IMR-90 (cell line): ENCODE measurements around the gene ARL5C. TPM values are rescaled to one million over a fixed set of nuclear protein-coding genes. Genes with fewer than 3 reads are reported as not detected.
A peak's percentile ranks its signal among the peaks of the same experiment; 100 is the strongest.

ENCODE experiments used
- ATAC-seq: fragments of 200-7000 bp; cut with Tn5 transposase; 2 replicates; pipeline ENCODE4 v1.9.1; 2020; ENCODE audit warnings: low read depth, mild to moderate bottlenecking, moderate library complexity
- BruUV-seq: library from RNA; stranded (reverse); fragments of 400-500 nt; replicated peaks from 2 replicates; lab custom pipeline; 2021; lab: Mats Ljungman, UMichigan
- CTCF ChIA-PET: fragments of 300-600 bp; formaldehyde crosslinking; extraction: SDS; loops from one replicate; lab custom pipeline; 2021; ENCODE audit warnings: antibody characterized with exemption; lab: Yijun Ruan, JAX
- POLR2A ChIA-PET: fragments of 300-600 bp; sonication (Branson Sonifier 250); formaldehyde crosslinking; loops from one replicate; lab custom pipeline; 2022; ENCODE audit warnings: antibody characterized with exemption; ENCODE audit not compliant: unreplicated experiment; lab: Charles Lee
- DNase-seq: peaks from one replicate; pipeline ENCODE4 v3.0.0; 2013
- H2AFZ ChIP-seq: replicated peaks from 2 replicates; pipeline ENCODE3; 2013; ENCODE audit warnings: low read length, mild to moderate bottlenecking; ENCODE audit not compliant: poor library complexity
- H2AK5ac ChIP-seq: 2 replicates; pipeline ENCODE4 v1.6.1; 2013; ENCODE audit warnings: low read depth, low read length, inconsistent platforms
- H2AK9ac ChIP-seq: replicated peaks from 2 replicates; pipeline ENCODE3; 2013; ENCODE audit warnings: mild to moderate bottlenecking, low read depth, low read length, moderate library complexity; ENCODE audit not compliant: poor library complexity
- H2BK120ac ChIP-seq: 2 replicates; pipeline ENCODE4 v1.6.1; 2013; ENCODE audit warnings: low read depth, low read length, inconsistent platforms
- H2BK15ac ChIP-seq: 3 replicates; pipeline ENCODE4 v1.6.1; 2013; ENCODE audit warnings: low read depth, low read length, inconsistent platforms
- H2BK20ac ChIP-seq: 2 replicates; pipeline ENCODE4 v1.6.1; 2013; ENCODE audit warnings: low read depth, mild to moderate bottlenecking, inconsistent platforms, low read length, moderate library complexity
- H2BK5ac ChIP-seq: 2 replicates; pipeline ENCODE4 v1.6.1; 2013; ENCODE audit warnings: mild to moderate bottlenecking, low read depth, low read length, inconsistent platforms; ENCODE audit not compliant: poor library complexity, severe bottlenecking
- H3K14ac ChIP-seq: replicated peaks from 2 replicates; pipeline ENCODE4 v1.6.1; 2013; ENCODE audit warnings: low read depth, low read length, inconsistent platforms
- H3K18ac ChIP-seq: 2 replicates; pipeline ENCODE4 v1.6.1; 2013; ENCODE audit warnings: low read depth, low read length, control low read depth
- H3K23ac ChIP-seq: 2 replicates; pipeline ENCODE4 v1.6.1; 2013; ENCODE audit warnings: low read depth, low read length, inconsistent platforms
- H3K27ac ChIP-seq: 2 replicates; pipeline ENCODE4 v1.5.1; 2013; ENCODE audit warnings: mild to moderate bottlenecking, control low read depth, low read length; ENCODE audit not compliant: insufficient read depth
- H3K27me3 ChIP-seq: 2 replicates; pipeline ENCODE4 v1.6.1; 2013; ENCODE audit warnings: low read length; ENCODE audit not compliant: control insufficient read depth, insufficient read depth
- H3K36me3 ChIP-seq: 2 replicates; pipeline ENCODE4 v1.6.1; 2013; ENCODE audit warnings: low read length, mixed read lengths; ENCODE audit not compliant: control insufficient read depth, insufficient read depth
- H3K4ac ChIP-seq: 2 replicates; pipeline ENCODE4 v1.6.1; 2013; ENCODE audit warnings: low read depth, low read length, inconsistent platforms
- H3K4me1 ChIP-seq: 2 replicates; pipeline ENCODE4 v1.6.1; 2013; ENCODE audit warnings: low read length, mixed read lengths; ENCODE audit not compliant: control insufficient read depth, insufficient read depth
- H3K4me2 ChIP-seq: 2 replicates; pipeline ENCODE4 v1.6.1; 2013; ENCODE audit warnings: low read depth, mild to moderate bottlenecking, control low read depth, low read length, moderate library complexity
- H3K4me3 ChIP-seq: 2 replicates; pipeline ENCODE4 v1.5.1; 2013; ENCODE audit warnings: low read depth, mild to moderate bottlenecking, control low read depth, low read length, moderate library complexity; ENCODE audit not compliant: insufficient read depth
- H3K56ac ChIP-seq: 2 replicates; pipeline ENCODE4 v1.6.1; 2013; ENCODE audit warnings: low read length, inconsistent platforms; ENCODE audit not compliant: insufficient read depth; ENCODE audit errors: extremely low read depth
- H3K79me1 ChIP-seq, 2 experiments: 2 replicates each; pipeline ENCODE4 v1.6.1; 2013; ENCODE audit warnings: low read length in 2 of 2, inconsistent platforms in 1 of 2, low read depth in 1 of 2
- H3K9ac ChIP-seq: 2 replicates; pipeline ENCODE4 v1.6.1; 2013; ENCODE audit warnings: low read depth, low read length, control low read depth
- H3K9me1 ChIP-seq: 2 replicates; pipeline ENCODE4 v1.6.1; 2013; ENCODE audit warnings: low read length, inconsistent platforms; ENCODE audit not compliant: insufficient read depth
- H3K9me3 ChIP-seq: 2 replicates; pipeline ENCODE4 v1.6.1; 2013; ENCODE audit warnings: low read length; ENCODE audit not compliant: control insufficient read depth, insufficient read depth
- H4K20me1 ChIP-seq: 2 replicates; pipeline ENCODE4 v1.6.1; 2013; ENCODE audit warnings: low read length, inconsistent platforms; ENCODE audit not compliant: insufficient read depth
- H4K5ac ChIP-seq: 2 replicates; pipeline ENCODE4 v1.6.1; 2013; ENCODE audit warnings: mild to moderate bottlenecking, low read depth, low read length, control low read depth
- H4K8ac ChIP-seq, 2 experiments: 2 replicates each; pipeline ENCODE4 v1.6.1; 2013; ENCODE audit warnings: low read depth in 2 of 2, low read length in 2 of 2, control low read depth in 1 of 2, inconsistent platforms in 1 of 2
- H4K91ac ChIP-seq: 2 replicates; pipeline ENCODE4 v1.6.1; 2013; ENCODE audit warnings: low read depth, low read length, inconsistent platforms; ENCODE audit not compliant: insufficient read depth
- POLR2A ChIP-seq: IDR thresholded peaks from 2 replicates; pipeline ENCODE4 v1.6.1; 2012; ENCODE audit warnings: mild to moderate bottlenecking, low read depth, low read length
- WGBS, 2 experiments: methylation state at CpG; one replicate each; pipeline versions ENCODE4 v1.1.5 to v1.1.7; 2013; ENCODE audit warnings: missing lambda C conversion rate in 2 of 2; ENCODE audit not compliant: insufficient read length in 1 of 2; ENCODE audit errors: extremely low coverage in 2 of 2; 5-methylcytosine and 5-hydroxymethylcytosine counted together
- dilution Hi-C: fragments of 300-500 bp; cut with HindIII; formaldehyde crosslinking; loops from one replicate; pipeline ENCODE4 v1.14.3; 2018; ENCODE audit warnings: low sequenced_read_pairs; ENCODE audit not compliant: unreplicated experiment
- in situ Hi-C: fragments of 300-500 bp; cut with MboI; formaldehyde crosslinking; loops from 3 replicates; pipeline ENCODE4 v1.14.3; 2019; ENCODE audit warnings: low sequenced_read_pairs, inconsistent platforms, mixed read lengths
- intact Hi-C: fragments of 100-400 bp; cut with micrococcal nuclease; formaldehyde crosslinking; loops from 2 replicates; pipeline ENCODE4 v1.10.0; 2022
- polyA plus RNA-seq, 3 experiments: library from polyadenylated mRNA; depleted of rRNA; stranded (reverse); fragments of >200 nt; gene quantifications; 2 replicates each; pipeline ENCODE4 v1.2.3, GENCODE V29; 2012; ENCODE audit warnings: low replicate concordance in 1 of 3
- total RNA-seq: library from RNA; depleted of rRNA; stranded (reverse); fragments of >200 nt; gene quantifications from 2 replicates; pipeline ENCODE4 v1.2.3, GENCODE V29; 2012

Gene ARL5C
- total and polyA plus RNA-seq, 2 of the 4 experiments (the other 2 are of a cell fraction) = not detected

GRCh38 chr17:39138431-39139160 is 27.4 kb downstream of the ARL5C start:
- Histone ChIP-seq H3K56ac (no peak overlapping the region), H2BK5ac (peak overlapping the region; percentile 55), H3K36me3 (no peaks in the 10 kb centered on the region), H2AK5ac (peak overlapping the region; percentile 89), H2BK120ac (peak overlapping the region; percentile 92), H4K20me1 (no peaks in the 10 kb centered on the region), H2AFZ (peak overlapping the region; percentile 81), H4K8ac (peak overlapping the region; percentile 31 to 83; a peak in 3 of 4 replicates), H2BK15ac (peak overlapping the region; percentile 95; the same call in 2 of the 3 replicates), H4K91ac (peak overlapping the region; percentile 83), H4K5ac (peak overlapping the region; percentile 57), H3K4ac (peak overlapping the region; percentile 82), H3K4me2 (peak overlapping the region; percentile 19), H3K4me3 (no peak overlapping the region), H3K9me3 (no peaks in the 10 kb centered on the region), H3K18ac (peak overlapping the region; percentile 58; the same call in 1 of the 2 replicates), H2BK20ac (peak overlapping the region; percentile 92), H3K27me3 (no peaks in the 10 kb centered on the region), H2AK9ac (peak overlapping the region; percentile 52), H3K9me1 (peaks cover 12% of the 10 kb centered on the region), H3K23ac (peak overlapping the region; percentile 64; the same call in 1 of the 2 replicates), H3K79me1 (no peaks in the 10 kb centered on the region), H3K27ac (peak overlapping the region; percentile 19; the same call in 1 of the 2 replicates), H3K14ac (peak overlapping the region; percentile 59), H3K4me1 (peaks cover 15% of the 10 kb centered on the region), H3K9ac (no peak overlapping the region)
- DNase-seq (no peak), ATAC-seq (peak; percentile 6; the same call in 1 of the 2 replicates)
- POLR2A ChIA-PET = no interaction called here
- in situ Hi-C loops (no loop called here), intact Hi-C loops (loop anchor here (5.0 kb wide), 1 partner anchor 156 kb away; no protein-coding TSS in a partner anchor), dilution Hi-C loops (no loop called here)
- no TSS peak for BruUV-seq
- 79% methylated on average over 7 of the region's 13 CpGs; no CpG with 5 or more reads in 1 of the 2 experiments for WGBS, 2 experiments
- CTCF ChIA-PET = interaction anchor here (0.6 kb wide), 1 partner anchor 552 kb away, joined by 4 read pairs; no protein-coding TSS in a partner anchor
- no peak for TF ChIP-seq POLR2A
